Smooth muscle cell (in vitro differentiated cells): ENCODE data around the gene DUS1L. TPM values are rescaled to one million over a fixed set of nuclear protein-coding genes. Genes with fewer than 3 reads are reported as not detected.

Experiments
- DNase-seq: peaks from one replicate; lab custom pipeline; 2025; ENCODE audit not compliant: unreplicated experiment; lab: John Stamatoyannopoulos, UW
- H2AFZ ChIP-seq: fragments of 200-600 bp; sonication (generic); 2 replicates; pipeline ENCODE4 v1.6.0; 2016; ENCODE audit warnings: antibody characterized with exemption, low read depth, mild to moderate bottlenecking
- H3F3A ChIP-seq: fragments of 200-600 bp; sonication (generic); 2 replicates; pipeline ENCODE4 v1.6.0; 2017; ENCODE audit warnings: antibody characterized with exemption, low read depth
- H3K27ac ChIP-seq: fragments of 200-600 bp; sonication (generic); 2 replicates; pipeline ENCODE4 v1.5.1; 2016; ENCODE audit warnings: low read depth, mild to moderate bottlenecking
- H3K27me3 ChIP-seq: fragments of 200-600 bp; sonication (generic); 2 replicates; pipeline ENCODE4 v1.6.1; 2016; ENCODE audit warnings: low read depth, mild to moderate bottlenecking
- H3K36me3 ChIP-seq: fragments of 200-600 bp; sonication (generic); 2 replicates; pipeline ENCODE4 v1.5.1; 2016; ENCODE audit warnings: low read depth
- H3K4me1 ChIP-seq: fragments of 200-600 bp; sonication (generic); 2 replicates; pipeline ENCODE4 v1.5.1; 2016; ENCODE audit warnings: low read depth
- H3K4me2 ChIP-seq: fragments of 200-600 bp; sonication (generic); 2 replicates; pipeline ENCODE4 v1.6.0; 2016; ENCODE audit warnings: mild to moderate bottlenecking
- H3K4me3 ChIP-seq: fragments of 200-600 bp; sonication (generic); 2 replicates; pipeline ENCODE4 v1.5.1; 2016; ENCODE audit warnings: mild to moderate bottlenecking
- H3K79me2 ChIP-seq: fragments of 200-600 bp; sonication (generic); 2 replicates; pipeline ENCODE4 v1.6.0; 2016; ENCODE audit warnings: low read depth, mild to moderate bottlenecking
- H3K9ac ChIP-seq: fragments of 200-600 bp; sonication (generic); 2 replicates; pipeline ENCODE4 v1.6.0; 2016; ENCODE audit warnings: low read depth
- H3K9me3 ChIP-seq: fragments of 200-600 bp; sonication (generic); replicated peaks from 2 replicates; pipeline ENCODE4 v1.5.1; 2016; ENCODE audit warnings: low read depth
- H4K20me1 ChIP-seq: fragments of 200-600 bp; sonication (generic); 2 replicates; pipeline ENCODE4 v1.6.0; 2016; ENCODE audit warnings: low read depth
- WGBS: methylation state at CpG from one replicate; pipeline ENCODE4 v1.1.7; 2016; ENCODE audit warnings: low lambda C conversion rate; 5-methylcytosine and 5-hydroxymethylcytosine counted together
- polyA plus RNA-seq: library from polyadenylated mRNA; unstranded; fragments of >200 nt; fragmentation: Nextera tagmentation; extraction: Ambion mirVana; gene quantifications from 2 replicates; pipeline ENCODE4 v1.2.1, GENCODE V29; 2016
- total RNA-seq: library from RNA; depleted of rRNA; stranded (reverse); fragments of >200 nt; gene quantifications from 2 replicates; pipeline ENCODE4 v1.2.3, GENCODE V29; 2014
- TF ChIP-seq, protein P1 (sequence below): fragments of 200-600 bp; sonication (generic); IDR thresholded peaks from 2 replicates; pipeline ENCODE4 v1.5.1; 2017; ENCODE audit warnings: borderline replicate concordance, mild to moderate bottlenecking, antibody characterized with exemption; ENCODE audit not compliant: insufficient read depth, poor library complexity, severe bottlenecking

Gene DUS1L
- total and polyA plus RNA-seq, 2 experiments from 2014 or later = 49.4 to 125 TPM

DNA sequence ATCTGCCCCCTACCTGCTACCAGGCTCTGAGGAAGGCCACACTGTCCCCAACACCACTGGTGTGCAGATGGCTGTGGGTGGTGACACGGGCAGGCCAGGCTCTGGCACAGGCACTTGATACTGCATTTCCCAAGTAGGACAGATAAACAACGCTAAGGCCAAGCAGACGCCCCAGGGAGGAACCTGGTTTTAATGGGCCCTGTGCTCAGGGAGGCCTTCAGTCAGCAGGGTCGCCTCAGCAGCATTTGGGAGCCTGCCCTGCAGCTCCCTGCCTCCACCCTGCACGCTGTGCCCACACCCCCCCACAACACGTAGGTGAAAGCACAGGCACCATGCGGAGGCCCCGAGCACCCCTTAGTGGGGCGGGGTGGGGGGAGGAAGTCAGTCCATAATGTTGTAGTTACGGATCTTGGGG lies 35.7 kb upstream of the DUS1L start:
- H3K4me2 ChIP-seq = no peak overlapping the region
- 84% methylated on average over 10 of the region's 10 CpGs for WGBS
- H4K20me1 ChIP-seq = peaks cover 15% of the 10 kb centered on the region
- H3K9me3 ChIP-seq = no peaks in the 10 kb centered on the region
- H3K27ac ChIP-seq = no peak overlapping the region
- TF ChIP-seq, protein P1, sequence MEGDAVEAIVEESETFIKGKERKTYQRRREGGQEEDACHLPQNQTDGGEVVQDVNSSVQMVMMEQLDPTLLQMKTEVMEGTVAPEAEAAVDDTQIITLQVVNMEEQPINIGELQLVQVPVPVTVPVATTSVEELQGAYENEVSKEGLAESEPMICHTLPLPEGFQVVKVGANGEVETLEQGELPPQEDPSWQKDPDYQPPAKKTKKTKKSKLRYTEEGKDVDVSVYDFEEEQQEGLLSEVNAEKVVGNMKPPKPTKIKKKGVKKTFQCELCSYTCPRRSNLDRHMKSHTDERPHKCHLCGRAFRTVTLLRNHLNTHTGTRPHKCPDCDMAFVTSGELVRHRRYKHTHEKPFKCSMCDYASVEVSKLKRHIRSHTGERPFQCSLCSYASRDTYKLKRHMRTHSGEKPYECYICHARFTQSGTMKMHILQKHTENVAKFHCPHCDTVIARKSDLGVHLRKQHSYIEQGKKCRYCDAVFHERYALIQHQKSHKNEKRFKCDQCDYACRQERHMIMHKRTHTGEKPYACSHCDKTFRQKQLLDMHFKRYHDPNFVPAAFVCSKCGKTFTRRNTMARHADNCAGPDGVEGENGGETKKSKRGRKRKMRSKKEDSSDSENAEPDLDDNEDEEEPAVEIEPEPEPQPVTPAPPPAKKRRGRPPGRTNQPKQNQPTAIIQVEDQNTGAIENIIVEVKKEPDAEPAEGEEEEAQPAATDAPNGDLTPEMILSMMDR = no peak
- no peak overlapping the region for H3K4me3 ChIP-seq
- peaks cover 17% of the 10 kb centered on the region for H3K79me2 ChIP-seq
- H3K36me3 ChIP-seq = no peaks in the 10 kb centered on the region
- DNase-seq = no peak
- peaks cover 13% of the 10 kb centered on the region for H3F3A ChIP-seq
- peaks cover 56% of the 10 kb centered on the region for H3K4me1 ChIP-seq
- no peaks in the 10 kb centered on the region for H3K27me3 ChIP-seq
- H2AFZ ChIP-seq = no peak overlapping the region
- H3K9ac ChIP-seq = no peak overlapping the region

DNA sequence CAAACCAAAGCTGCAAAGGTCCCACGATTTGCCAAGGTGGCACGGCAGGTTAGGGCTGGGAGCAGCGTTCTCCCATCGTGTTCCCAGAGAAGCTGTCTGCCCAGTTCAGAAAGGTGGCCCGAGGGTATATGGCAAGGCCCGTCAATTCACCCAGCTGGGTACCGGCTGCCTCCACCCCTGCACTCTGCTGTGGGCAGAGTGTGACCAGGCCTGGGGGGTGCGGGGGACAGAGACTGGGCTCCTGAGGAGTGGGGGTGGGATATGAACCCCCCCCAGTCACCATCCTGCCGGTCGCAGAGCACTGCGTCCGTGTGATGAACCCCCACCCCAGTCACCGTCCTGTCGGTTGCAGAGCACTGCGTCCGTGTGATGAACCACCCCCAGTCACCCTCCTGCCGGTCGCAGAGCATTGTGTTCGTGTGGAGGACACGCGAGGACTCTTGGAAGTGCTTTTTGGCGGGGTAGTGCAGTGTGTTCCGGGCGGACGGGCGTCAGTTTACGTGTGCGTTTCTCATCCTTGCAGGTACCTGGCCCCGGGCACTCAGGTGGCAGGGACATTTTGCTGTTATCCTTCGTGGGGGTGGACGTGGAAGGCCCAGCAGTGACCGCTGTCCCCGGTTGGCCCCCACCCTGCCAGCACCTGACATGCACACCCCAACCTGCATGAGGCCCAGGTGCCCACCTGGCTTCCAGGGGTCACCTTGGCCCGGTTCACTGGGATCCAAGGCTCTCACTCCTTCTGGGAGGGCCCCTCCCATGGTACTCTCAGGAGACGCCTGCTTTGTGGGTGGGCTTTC lies 35.1 kb upstream of the DUS1L start:
- no peaks in the 10 kb centered on the region for H3K9me3 ChIP-seq
- H3K27me3 ChIP-seq = no peaks in the 10 kb centered on the region
- H3K27ac ChIP-seq = no peak overlapping the region
- peaks cover 56% of the 10 kb centered on the region for H3K4me1 ChIP-seq
- peaks cover 23% of the 10 kb centered on the region for H3K79me2 ChIP-seq
- 91% methylated on average over 33 of the region's 35 CpGs for WGBS
- no peak overlapping the region for H3K9ac ChIP-seq
- peaks cover 21% of the 10 kb centered on the region for H4K20me1 ChIP-seq
- H2AFZ ChIP-seq = no peak overlapping the region
- DNase-seq = no peak
- peak overlapping the region; percentile 100 for H3K4me2 ChIP-seq
- TF ChIP-seq, protein P1 = no peak
- H3K36me3 ChIP-seq = no peaks in the 10 kb centered on the region
- no peak overlapping the region for H3K4me3 ChIP-seq
- H3F3A ChIP-seq = peaks cover 13% of the 10 kb centered on the region

DNA sequence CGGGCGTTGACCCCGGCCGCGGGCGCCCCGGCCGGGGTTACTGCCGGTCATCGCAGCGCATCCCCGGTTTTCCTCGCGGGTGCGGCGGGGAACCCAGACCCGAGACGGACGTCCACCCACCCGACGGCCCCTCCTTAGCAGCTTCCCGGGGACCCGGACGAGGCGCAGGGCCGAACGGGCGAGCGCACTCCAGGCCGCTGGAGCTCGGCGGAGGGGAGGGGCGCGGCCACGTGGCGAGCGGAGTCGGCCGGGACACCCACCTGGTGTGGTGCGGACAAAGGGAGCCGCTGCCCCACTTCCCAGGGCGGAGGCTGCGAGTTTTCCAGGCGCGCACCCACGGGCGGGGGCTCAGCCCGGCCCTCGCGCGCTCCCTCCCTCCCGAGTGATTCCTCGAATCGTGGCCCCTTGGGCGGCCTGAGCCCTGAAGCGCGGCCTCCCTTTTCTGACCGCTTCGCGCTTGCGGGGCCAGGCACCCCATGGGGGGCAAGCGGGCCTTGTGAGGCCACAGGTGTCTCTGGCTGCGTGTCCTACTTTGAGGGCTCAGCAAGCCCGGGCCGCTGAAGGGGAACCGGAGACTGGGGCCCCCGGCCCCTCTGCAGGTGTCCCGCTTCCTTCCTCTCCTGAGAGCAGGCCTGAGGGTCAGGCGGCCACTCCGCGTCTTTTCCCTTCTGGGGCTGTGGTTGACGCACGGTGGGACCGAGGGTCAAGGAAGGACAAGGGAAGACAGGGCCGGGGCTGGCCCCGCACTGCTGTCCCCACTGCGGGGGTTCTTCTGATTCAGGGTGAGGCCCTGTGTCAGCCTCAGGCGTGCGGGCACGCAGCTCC lies 33.5 kb upstream of the DUS1L start:
- H3K27me3 ChIP-seq = no peaks in the 10 kb centered on the region
- no peaks in the 10 kb centered on the region for H3K9me3 ChIP-seq
- peak overlapping the region; percentile 53 for H3K9ac ChIP-seq
- H3K36me3 ChIP-seq = no peaks in the 10 kb centered on the region
- H3K27ac ChIP-seq = peak overlapping the region; percentile 64
- H3K4me2 ChIP-seq = peak overlapping the region; percentile 100
- peaks cover 11% of the 10 kb centered on the region for H3F3A ChIP-seq
- H2AFZ ChIP-seq = peak overlapping the region; percentile 16
- TF ChIP-seq, protein P1 = no peak
- peaks cover 49% of the 10 kb centered on the region for H3K4me1 ChIP-seq
- WGBS = 11% methylated on average over 68 of the region's 80 CpGs
- H3K4me3 ChIP-seq = peak overlapping the region; percentile 97
- H4K20me1 ChIP-seq = peaks cover 34% of the 10 kb centered on the region
- no peak for DNase-seq
- peaks cover 38% of the 10 kb centered on the region for H3K79me2 ChIP-seq
